ENCODE results near the gene IGSF21.
"Not testable (repeated sequence)": the region's sequence is repeated elsewhere in the genome, so short reads cannot be mapped to it uniquely, and the experiment has no call there.

IGSF21 gene

DNA sequence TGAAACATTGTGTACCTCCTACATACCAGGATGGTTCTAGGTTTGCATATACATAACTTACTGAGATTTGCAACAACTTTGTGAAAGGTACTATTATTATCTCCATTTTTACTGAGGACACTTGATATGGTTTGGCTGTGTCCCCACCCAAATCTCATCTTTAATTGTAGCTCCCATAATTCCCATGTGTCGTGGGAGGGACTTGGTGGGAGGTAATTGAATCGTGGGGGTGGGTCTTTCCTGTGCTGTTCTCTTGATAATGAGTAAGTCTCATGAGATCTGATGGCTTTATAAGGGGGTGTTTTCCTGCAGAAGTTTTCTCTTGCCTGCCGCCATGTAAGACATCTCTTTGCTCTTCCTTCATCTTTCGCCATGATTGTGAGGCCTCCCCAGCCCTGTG lies 40.1 kb downstream of the IGSF21 start:
- DNase-seq, result no peak

DNA sequence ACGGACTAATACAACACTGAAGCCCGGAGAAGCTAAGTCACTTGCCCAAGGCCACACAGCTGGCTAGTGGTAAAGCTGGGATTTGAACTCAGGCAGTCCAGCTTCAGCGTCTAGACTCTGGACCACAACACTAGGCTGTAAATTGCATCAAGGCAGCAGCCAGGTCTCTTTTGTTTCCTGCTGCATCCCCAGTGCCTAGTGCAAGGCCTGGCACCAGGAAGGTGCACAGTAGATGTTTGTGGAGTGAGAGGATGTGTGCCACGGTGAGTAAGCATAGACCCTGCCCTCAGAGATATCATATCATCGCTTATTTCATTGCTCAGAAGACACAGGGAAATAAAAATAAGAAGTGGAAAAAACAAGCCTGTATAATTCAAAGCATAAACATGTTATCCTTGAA lies 40.9 kb downstream of the IGSF21 start:
- DNase-seq, result no peak

GRCh38 chr1:18149027-18149641 lies 41.5 kb downstream of the IGSF21 start:
- DNase-seq, result peak; percentile 17

GRCh38 chr1:18151436-18152122 lies 44.0 kb downstream of the IGSF21 start:
- DNase-seq, result no peak

GRCh38 chr1:18154430-18155194 lies 47.0 kb downstream of the IGSF21 start:
- DNase-seq, result no peak

- no peak for DNase-seq
Observed at GRCh38 chr1:18155881-18156385, 48.3 kb downstream of the IGSF21 start.

GRCh38 chr1:18157352-18157751 lies 49.8 kb downstream of the IGSF21 start:
- no peak for DNase-seq

GRCh38 chr1:18157968-18158367 lies 50.4 kb downstream of the IGSF21 start:
- DNase-seq, result no peak

DNA sequence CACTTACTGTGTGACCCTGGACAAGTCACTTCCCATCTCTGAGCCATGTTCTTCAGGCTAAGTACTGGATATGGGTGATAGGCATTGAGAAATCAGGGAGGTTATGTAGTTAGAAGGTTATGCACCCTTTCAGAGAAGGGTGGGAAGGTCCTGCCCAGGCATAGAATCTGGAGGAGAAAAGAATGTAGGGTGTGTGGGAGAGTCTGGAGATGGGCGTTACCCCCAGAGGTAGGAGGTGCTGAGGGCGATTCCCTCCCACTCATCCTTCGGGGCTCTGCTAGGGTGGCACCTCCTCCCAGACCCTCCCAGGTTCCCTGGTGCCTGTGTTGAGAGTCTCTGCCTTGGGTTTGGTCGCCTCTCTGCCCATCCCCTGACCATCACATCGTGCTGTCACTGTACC lies 51.1 kb downstream of the IGSF21 start:
- DNase-seq, result no peak

- no peak for DNase-seq
Observed at GRCh38 chr1:18160290-18160942, 52.8 kb downstream of the IGSF21 start.

GRCh38 chr1:18161690-18162089 lies 54.1 kb downstream of the IGSF21 start:
- DNase-seq, result no peak

GRCh38 chr1:18165640-18166039 lies 58.0 kb downstream of the IGSF21 start:
- DNase-seq, result not testable (repeated sequence)

DNA sequence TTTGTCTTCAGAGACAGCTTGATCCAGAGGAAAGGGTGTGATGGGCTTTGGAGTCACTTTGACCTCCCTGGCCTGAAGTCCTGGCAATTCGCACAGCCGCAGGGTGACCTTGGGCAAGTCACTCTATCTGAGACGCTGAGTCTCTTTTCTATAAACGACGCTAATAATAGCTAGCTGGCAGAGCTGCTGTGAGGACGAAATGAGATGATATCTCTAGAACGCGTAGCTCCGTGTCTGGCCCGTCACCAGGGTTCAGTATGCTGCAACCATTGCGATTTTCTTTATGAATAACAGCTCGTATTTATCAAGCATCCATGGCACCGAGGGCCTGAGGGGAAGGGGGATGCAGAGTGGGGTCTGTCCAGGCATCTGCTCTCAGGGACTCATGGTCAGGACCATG lies 58.7 kb downstream of the IGSF21 start:
- DNase-seq, result no peak

- no peak for DNase-seq
Observed at GRCh38 chr1:18166929-18167328, 59.3 kb downstream of the IGSF21 start.

DNA sequence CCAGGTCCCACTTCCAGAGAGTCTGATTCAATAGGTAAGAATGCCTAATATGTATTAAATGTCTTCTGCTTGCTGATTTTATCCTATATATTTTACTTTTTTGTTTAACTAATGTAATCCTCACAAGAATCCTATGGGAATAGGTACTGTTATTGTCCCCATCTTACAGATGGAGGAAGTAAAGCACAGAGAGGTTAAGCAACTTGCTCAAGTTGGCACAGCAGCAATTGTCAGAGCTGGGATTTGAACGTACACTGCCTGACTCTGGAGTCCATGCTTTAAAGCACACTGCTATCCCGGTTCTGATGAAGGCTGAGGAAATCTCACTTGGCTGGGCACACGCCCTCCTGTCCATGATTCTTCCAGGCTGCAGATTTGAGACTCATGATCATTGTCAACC lies 62.8 kb downstream of the IGSF21 start:
- DNase-seq, result no peak

DNA sequence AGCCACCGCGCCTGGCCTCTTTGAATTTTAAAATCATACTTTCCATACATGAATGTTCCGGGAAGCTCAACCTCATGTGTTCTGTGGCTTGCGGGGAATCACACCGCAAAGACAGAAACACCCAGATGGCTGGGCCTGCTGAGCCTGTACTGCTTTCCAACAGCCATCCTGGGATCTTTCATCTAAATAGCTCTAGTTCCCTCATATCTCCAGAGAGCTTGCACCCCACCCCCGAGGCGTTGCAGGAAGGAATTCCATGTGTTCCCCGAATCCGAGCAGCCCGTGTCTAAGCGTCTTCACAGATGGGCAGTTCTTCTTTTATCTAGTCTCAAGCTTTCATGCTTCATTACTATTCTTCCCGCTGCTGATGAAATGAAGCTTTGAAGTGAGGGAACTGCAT lies 66.4 kb downstream of the IGSF21 start:
- no peak for DNase-seq

DNA sequence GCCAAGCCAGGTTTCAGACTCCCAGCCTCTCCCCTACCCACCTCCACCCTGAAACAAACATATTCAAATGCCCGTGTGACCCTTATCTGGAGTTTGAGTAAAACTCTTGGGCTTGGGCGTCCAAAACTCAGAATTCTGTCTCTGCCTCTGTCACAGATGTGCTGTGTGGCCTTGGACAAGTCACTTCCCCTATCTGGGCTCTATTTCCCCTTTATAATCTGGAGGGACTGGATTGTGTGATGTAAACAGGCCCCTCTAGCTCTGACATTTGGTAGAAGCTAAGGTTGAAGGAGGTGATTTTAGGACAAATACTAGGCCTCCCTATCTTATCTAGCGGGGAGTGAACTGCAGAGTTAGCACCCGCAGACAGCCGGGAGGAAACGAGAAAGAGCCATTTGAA lies 67.5 kb downstream of the IGSF21 start:
- no peak for DNase-seq

GRCh38 chr1:18175530-18176377 lies 68.2 kb downstream of the IGSF21 start:
- no peak for DNase-seq

- no peak for DNase-seq
Observed at GRCh38 chr1:18176619-18177018, 69.0 kb downstream of the IGSF21 start.

DNA sequence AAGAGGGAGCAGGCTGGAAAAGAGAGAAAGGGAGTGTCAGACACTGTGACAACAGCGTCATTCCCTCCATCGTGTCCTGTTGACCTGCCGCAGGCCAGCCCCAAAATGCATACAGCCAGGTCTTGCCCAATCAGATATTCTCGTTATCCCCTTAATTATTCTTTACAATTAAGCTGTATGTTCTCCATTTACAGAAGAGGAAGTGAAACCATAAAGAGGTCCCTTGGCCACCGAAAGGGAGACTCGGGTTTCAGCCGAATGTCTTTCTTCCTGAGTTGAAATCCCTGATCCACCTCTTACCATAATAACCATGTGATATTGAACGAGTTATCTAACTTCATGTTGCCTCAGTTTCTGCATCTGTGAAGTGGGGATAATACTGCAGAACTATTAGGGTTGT lies 70.5 kb downstream of the IGSF21 start:
- no peak for DNase-seq

- no peak for DNase-seq
Observed at GRCh38 chr1:18179009-18179408, 71.4 kb downstream of the IGSF21 start.

All from fibroblast of skin of abdomen (primary cell).